NCI-H128 (cell line): Measurements from ENCODE around the gene SFXN4.
"Not testable (repeated sequence)": the region's sequence is repeated elsewhere in the genome, so short reads cannot be mapped to it uniquely, and the experiment has no call there.

ENCODE experiments used
- DNase-seq: peaks from one replicate; lab custom pipeline; 2025; ENCODE audit not compliant: unreplicated experiment; lab: John Stamatoyannopoulos, UW

The SFXN4 gene

GRCh38 chr10:119149157-119149556 lies 16.4 kb downstream of the SFXN4 start:
- DNase-seq = no peak

- no peak for DNase-seq
These were observed 21.9 kb downstream of the SFXN4 start for GRCh38 chr10:119143657-119144056.

- DNase-seq = no peak
These were observed 24.8 kb downstream of the SFXN4 start for GRCh38 chr10:119140603-119141245.

GRCh38 chr10:119139464-119140067 lies 25.9 kb downstream of the SFXN4 start:
- no peak for DNase-seq

GRCh38 chr10:119138346-119139306 lies 26.9 kb downstream of the SFXN4 start:
- no peak for DNase-seq

- DNase-seq = not testable (repeated sequence)
These were observed 27.6 kb downstream of the SFXN4 start for GRCh38 chr10:119137878-119138277.

GRCh38 chr10:119136084-119136483 lies 29.4 kb downstream of the SFXN4 start:
- DNase-seq = no peak

- no peak for DNase-seq
These were observed 30.0 kb downstream of the SFXN4 start for GRCh38 chr10:119135513-119135881.

GRCh38 chr10:119133949-119134348 lies 31.6 kb downstream of the SFXN4 start:
- no peak for DNase-seq

GRCh38 chr10:119132521-119133345 lies 32.8 kb downstream of the SFXN4 start:
- no peak for DNase-seq

- no peak for DNase-seq
These were observed 33.8 kb downstream of the SFXN4 start for GRCh38 chr10:119131512-119132240.

GRCh38 chr10:119129721-119130120 lies 35.8 kb downstream of the SFXN4 start:
- DNase-seq = no peak

- no peak for DNase-seq
These were observed 39.6 kb downstream of the SFXN4 start for GRCh38 chr10:119125942-119126341.

GRCh38 chr10:119120875-119121274 lies 44.6 kb downstream of the SFXN4 start:
- DNase-seq = no peak

- no peak for DNase-seq
These were observed 45.1 kb downstream of the SFXN4 start for GRCh38 chr10:119120413-119120867.

GRCh38 chr10:119119400-119119799 lies 46.1 kb downstream of the SFXN4 start:
- no peak for DNase-seq

GRCh38 chr10:119118231-119118630 lies 47.3 kb downstream of the SFXN4 start:
- no peak for DNase-seq

- no peak for DNase-seq
These were observed 49.1 kb downstream of the SFXN4 start for GRCh38 chr10:119116326-119116951.

- no peak for DNase-seq
These were observed 49.6 kb downstream of the SFXN4 start for GRCh38 chr10:119115926-119116325.
